Measurements from ENCODE around the gene ZNF511. TPM values are rescaled to one million over a fixed set of nuclear protein-coding genes. Genes with fewer than 3 reads are reported as not detected.

The ZNF511 gene
- total and polyA plus RNA-seq, 4 donors, result 13.7 to 31.8 (median 24.2) TPM

- WGBS, result 2% methylated on average over 83 of the region's 83 CpGs
- TF ChIP-seq RXRA (IDR thresholded peaks at IDR 0.05) (peak; percentile 38), ZBTB33 (IDR thresholded peaks at IDR 0.05) (no peak), SP1 (IDR thresholded peaks at IDR 0.05) (peak; percentile 21), EGR1 (IDR thresholded peaks at IDR 0.05; ENCODE audit: low read depth in 2 of 2) (peak in 1 of 2 donors; percentile 38), HNF4A (conservative IDR thresholded peaks at IDR 0.05) (peak; percentile 54 to 63), YY1 (IDR thresholded peaks at IDR 0.05) (peak; percentile 30), FOXA2 (IDR thresholded peaks at IDR 0.05) (no peak), RAD21 (IDR thresholded peaks at IDR 0.05) (no peak), CTCF (IDR thresholded peaks at IDR 0.05; ENCODE audit: low read depth, low read length, missing input control) (peak; percentile 15), GABPA (IDR thresholded peaks at IDR 0.05 in 1 of 2, conservative IDR thresholded peaks at IDR 0.05 in 1 of 2) (peak in 1 of 2 donors; percentile 8)
- Histone ChIP-seq H3K9me3 (ENCODE audit: control insufficient read depth in 4 of 4, low read length in 3 of 4) (no peaks in the 10 kb centered on the region), H3K9ac (ENCODE audit: low read depth in 1 of 2, low read length in 2 of 2) (peak within 1 kb of the TSS; percentile 58 to 68), H3K36me3 (ENCODE audit: control insufficient read depth in 4 of 4, insufficient read depth in 3 of 4, low read depth in 1 of 4, low read length in 3 of 4) (peaks cover 2 to 11% (median 8%) of the 10 kb centered on the region in 4 donors), H3K27me3 (ENCODE audit: control insufficient read depth in 4 of 4, insufficient read depth in 4 of 4, low read length in 3 of 4) (no peaks in the 10 kb centered on the region), H3K4me3 (ENCODE audit: low read depth in 1 of 3, low read length in 3 of 3) (peak within 1 kb of the TSS; percentile 56 to 77 (median 64)), H3K4me1 (ENCODE audit: control insufficient read depth in 4 of 4, insufficient read depth in 4 of 4, low read length in 3 of 4) (peaks cover 19 to 81% (median 66%) of the 10 kb centered on the region in 4 donors), H3K27ac (ENCODE audit: low read depth in 1 of 2, low read length in 2 of 2) (peak within 1 kb of the TSS; percentile 91 to 93)
- peak; percentile 63 for DNase-seq (ENCODE audit: low spot score)
Measured at GRCh38 chr10:133357285-133358161, 48.8 kb downstream of the ZNF511 start, which contains the start of gene FUOM. Gene FUOM (minus strand): TSS chr10:133358019. CDS start chr10:133358007, 12 bp downstream.

- TF ChIP-seq EGR1 (IDR thresholded peaks at IDR 0.05; ENCODE audit: low read depth in 2 of 2), result no peak
- peak in 1 of 2 donors; percentile 12 for TF ChIP-seq RAD21 (IDR thresholded peaks at IDR 0.05)
- no peak for TF ChIP-seq NR2F2 (IDR thresholded peaks at IDR 0.05)
- peak; percentile 57 to 72 for TF ChIP-seq HNF4A (conservative IDR thresholded peaks at IDR 0.05)
- TF ChIP-seq YY1 (IDR thresholded peaks at IDR 0.05), result peak; percentile 66
- peak; percentile 48 for TF ChIP-seq SP1 (IDR thresholded peaks at IDR 0.05)
- no peak for TF ChIP-seq TAF1 (conservative IDR thresholded peaks at IDR 0.05)
- no peak for TF ChIP-seq HNF4G (IDR thresholded peaks at IDR 0.05)
- peak; percentile 68 to 82 for TF ChIP-seq RXRA (IDR thresholded peaks at IDR 0.05)
- TF ChIP-seq FOXA2 (IDR thresholded peaks at IDR 0.05), result no peak
- TF ChIP-seq ZBTB33 (IDR thresholded peaks at IDR 0.05), result no peak
- Histone ChIP-seq H3K27me3 (ENCODE audit: control insufficient read depth in 4 of 4, insufficient read depth in 4 of 4, low read length in 3 of 4) (no peaks in the 10 kb centered on the region), H3K9ac (ENCODE audit: low read depth in 1 of 2, low read length in 2 of 2) (peak overlapping the region in 1 of 2 donors; percentile 58), H3K27ac (ENCODE audit: low read depth in 1 of 2, low read length in 2 of 2) (peak overlapping the region; percentile 91 to 93), H3K9me3 (ENCODE audit: control insufficient read depth in 4 of 4, low read length in 3 of 4) (no peaks in the 10 kb centered on the region), H3K36me3 (ENCODE audit: control insufficient read depth in 4 of 4, insufficient read depth in 3 of 4, low read depth in 1 of 4, low read length in 3 of 4) (peaks cover 6 to 18% (median 11%) of the 10 kb centered on the region in 4 donors), H3K4me3 (ENCODE audit: low read depth in 1 of 3, low read length in 3 of 3) (peak overlapping the region; percentile 18 to 77 (median 26)), H3K4me1 (ENCODE audit: control insufficient read depth in 4 of 4, insufficient read depth in 4 of 4, low read length in 3 of 4) (peaks cover 19 to 74% (median 58%) of the 10 kb centered on the region in 4 donors)
- DNase-seq (ENCODE audit: low spot score), result no peak
- 41% methylated on average over 41 of the region's 41 CpGs for WGBS
Measured at GRCh38 chr10:133358162-133358924, 49.6 kb downstream of the ZNF511 start.
